ENCODE data around the gene TTLL7. TPM values are rescaled to one million over a fixed set of nuclear protein-coding genes. Genes with fewer than 3 reads are reported as not detected.
A peak's percentile ranks its signal among the peaks of the same experiment; 100 is the strongest.

Gene TTLL7
- total RNA-seq, 1 donor from 2014 or later, result 35.2 TPM

DNA sequence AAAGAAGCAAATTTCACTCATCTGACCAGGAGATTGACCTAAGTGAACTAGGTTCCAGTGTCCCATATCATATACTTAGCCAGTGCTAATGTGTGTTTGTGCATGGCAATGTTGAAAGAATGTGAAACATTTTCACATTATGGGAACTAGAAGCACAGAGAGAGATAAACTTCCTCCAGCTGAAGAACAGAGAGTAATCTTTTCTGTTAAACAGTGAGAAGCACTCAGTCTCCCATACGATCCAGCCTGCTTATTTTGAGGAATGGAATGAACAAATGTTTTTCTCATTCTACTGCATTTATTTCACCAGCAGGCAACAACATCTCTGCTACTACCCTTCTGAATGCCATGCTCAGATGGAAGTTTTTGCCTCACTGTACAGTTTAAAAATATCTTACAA, 170.5 kb downstream of the TTLL7 start:
- no peak for DNase-seq (ENCODE audit: low read depth)

DNA sequence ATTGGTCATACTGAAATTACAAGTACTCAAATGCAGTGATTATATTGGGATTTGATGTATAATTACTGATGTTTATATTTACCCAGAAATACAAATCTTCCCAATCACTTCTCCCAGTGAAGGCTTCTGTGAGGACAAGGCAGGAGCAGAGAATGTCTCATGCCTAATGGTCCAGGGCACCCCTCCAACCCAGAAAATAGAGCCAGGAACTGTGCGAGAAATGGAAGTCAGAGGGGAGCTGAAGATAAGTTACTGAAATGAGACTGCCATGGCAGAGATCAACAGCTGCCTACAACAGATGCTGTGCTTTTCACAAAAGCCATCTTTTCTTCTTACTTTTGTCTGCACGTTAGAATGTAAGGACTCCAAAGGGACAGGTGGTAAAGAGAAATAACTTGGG, 171.2 kb downstream of the TTLL7 start:
- DNase-seq (ENCODE audit: low read depth), result no peak

DNA sequence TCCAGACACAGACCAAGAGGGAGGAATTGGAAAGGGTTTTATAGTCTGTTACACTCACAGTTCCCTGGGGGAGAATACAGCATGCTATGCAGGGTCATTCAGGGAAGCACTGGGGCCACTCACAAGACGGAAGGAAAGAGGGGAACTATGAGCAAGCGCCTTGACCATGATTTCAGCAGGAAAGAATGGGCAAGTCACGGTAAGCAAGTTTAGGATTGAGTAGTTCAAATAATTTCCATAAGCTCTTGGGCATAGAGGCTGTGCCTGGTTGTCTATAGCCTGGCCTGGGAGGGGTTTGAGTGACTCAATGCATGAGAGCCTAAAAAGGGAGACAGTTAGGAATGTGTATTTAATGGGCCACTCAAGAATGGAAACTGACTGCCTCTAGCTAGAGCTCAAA, 176.7 kb downstream of the TTLL7 start:
- no peak for DNase-seq (ENCODE audit: low read depth)

DNA sequence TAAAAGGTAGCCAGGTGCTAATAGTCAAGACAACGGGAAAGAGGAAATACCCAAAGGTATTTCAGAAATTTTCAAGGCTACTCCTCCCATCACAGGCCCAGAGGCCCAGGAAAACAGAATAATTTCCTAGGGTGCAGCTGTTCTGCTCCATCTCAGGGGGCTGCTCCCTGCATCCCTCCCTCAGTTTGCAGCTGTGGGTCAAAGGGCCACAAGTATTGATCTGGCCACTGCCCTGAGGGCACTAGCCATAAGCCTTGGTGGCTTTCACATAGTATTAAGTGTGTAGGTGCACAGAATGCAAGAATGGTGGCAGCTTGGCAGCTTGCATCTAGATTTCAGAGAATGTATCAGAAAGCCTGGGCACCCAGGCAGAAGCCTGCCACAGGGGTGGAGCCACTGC, 179.5 kb downstream of the TTLL7 start:
- DNase-seq (ENCODE audit: low read depth), result no peak

DNA sequence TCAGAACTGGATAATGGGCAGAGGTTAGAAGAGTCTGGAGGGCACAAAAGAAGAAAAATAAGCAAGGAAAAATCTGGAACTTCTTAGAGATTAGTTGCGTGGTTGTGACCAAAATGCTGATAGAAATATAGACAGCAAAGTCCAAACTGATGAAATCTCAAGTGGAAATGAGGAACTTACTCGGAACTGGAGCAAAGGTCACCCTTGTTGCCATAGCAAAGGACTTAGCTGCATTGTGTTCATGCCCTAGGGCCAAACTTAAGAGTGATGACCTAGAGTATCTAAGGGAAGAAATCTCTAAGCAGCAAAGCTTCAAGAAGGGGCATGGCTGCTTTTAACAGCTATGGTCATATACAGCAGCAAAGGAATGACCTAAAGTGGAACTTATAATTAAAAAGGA, 180.0 kb downstream of the TTLL7 start:
- no peak for DNase-seq (ENCODE audit: low read depth)

DNA sequence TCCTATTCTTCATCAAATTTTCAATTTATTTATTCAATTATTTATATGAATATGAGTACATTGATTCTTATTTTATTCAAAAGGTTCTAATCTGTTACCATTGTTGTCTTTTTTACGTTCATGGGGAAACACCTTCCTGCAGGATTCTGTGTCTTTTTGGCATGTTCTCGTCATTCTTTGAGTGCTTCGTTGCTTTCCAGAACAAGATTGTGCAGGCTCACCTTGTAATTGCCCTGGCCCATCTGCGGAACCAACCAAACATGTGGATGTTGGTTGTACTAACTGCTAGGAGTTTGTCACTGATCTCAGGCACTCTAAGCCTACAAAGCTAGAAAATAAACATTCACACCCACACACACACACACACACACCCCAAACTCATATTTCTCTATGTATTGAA, 182.1 kb downstream of the TTLL7 start:
- DNase-seq (ENCODE audit: low read depth), result no peak

DNA sequence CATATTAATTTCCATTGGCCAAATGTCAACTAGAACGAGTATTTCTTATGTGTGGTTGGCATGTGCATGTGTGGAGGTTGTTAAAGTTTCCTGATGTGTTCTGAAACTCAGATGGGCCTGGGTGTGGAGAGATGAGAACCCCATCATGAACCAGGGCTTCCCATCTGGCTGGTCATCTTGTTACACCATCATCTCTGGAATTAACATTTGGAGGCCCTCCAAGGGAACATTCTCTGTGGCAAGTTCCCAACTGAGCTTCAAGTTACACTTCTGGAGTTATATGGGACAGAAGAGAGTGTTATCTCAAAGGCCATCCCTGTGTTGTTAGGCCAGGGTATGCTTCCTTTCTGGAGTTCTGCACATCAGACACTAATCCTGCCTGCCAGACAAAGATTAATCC, 183.6 kb downstream of the TTLL7 start:
- DNase-seq (ENCODE audit: low read depth), result peak; percentile 60

Other genes starting within 250 kb of the TTLL7 start
- 21.1 and 31.9 TPM in 2 replicates for gene PRKACB, start 145.1 kb upstream of the TTLL7 start, total RNA-seq

All from myocyte (in vitro differentiated cells).